Activated CD8-positive, alpha-beta memory T cell treated with anti-CD3 and anti-CD28 coated beads for 1 hour (primary cell): ENCODE results near the gene EHD4.

ENCODE experiments used
- DNase-seq, 2 donors: peaks; one replicate each; pipeline ENCODE4 v3.0.0-alpha.2; 2020; ENCODE audit warnings: low read depth in 1 of 2; ENCODE audit errors: extremely low read depth in 1 of 2

The EHD4 gene

DNA sequence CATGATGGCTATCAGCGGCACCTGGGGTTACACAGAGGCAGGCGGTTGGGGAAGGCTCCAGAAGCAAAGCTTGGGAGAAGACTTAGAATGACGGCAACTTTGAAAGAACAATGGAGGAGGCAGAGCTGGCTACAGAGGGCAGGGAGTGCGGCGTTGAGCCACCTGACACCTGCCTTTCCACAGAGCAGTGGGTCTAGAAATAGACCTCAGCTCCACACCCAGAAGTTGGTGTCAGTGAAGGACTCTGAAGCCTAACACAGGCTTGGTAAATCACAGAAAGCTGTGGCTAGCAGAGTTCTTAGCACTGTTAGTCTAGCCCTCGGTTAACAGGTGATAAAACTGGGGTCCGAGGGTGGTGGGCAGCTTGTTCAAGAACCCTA lies 23.1 kb upstream of the EHD4 start:
- no peak for DNase-seq

DNA sequence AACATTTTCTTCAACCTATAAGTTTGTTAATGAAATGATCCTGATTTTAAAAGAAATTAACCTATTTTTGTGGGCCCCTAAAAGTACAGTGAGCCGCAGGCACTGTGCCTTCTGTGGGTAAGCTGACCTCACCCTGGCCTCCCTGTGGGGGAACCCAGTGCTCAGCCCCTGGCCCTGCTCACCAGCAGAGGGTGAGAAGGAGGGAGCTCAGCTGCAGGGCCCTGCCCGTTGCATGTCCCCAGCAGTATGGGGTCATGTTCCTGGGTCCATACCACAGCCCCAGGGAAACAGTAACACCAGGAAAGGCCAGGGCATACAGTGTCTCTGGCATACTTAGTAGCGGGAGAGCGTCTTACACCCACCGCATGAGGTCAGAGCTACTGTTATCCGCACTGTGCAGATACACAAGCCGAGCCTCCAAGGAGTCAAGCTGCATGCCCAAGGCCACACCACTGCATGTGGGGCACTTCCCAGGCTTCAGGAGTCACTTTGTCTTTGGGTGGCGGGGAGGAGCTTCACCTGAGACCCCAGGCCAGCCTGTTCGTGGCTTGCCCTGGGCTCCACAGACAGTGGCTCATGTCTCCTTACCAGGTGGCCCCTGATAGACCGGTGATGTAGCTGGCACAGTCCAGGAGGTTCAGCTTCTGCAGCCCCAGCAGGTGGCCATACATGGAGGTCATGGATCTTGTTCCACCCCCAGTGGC lies 22.6 kb upstream of the EHD4 start:
- no peak for DNase-seq

DNA sequence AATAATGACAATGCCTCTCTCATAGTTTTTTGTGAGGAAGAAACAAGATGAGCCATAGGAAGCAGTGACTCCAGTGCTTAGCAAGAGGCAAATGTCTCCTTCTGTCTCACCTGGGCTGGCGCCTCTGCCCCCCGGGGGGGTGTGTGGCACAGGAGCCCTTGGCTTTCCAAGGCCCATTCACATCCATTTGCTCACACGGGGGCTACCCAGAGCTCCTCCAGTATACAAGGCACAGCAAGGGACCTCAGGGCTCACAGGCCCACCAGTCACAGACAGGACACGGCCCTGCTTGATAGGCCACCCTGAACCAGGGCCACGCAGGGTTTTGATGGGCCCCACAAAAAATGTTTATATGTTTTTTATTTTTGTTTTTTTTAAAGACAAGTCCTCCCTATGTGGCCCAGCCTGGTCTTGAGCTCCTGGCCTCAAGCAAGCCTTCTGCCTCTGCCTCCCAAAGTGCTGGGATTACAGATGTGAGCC lies 21.9 kb upstream of the EHD4 start:
- no peak for DNase-seq

- DNase-seq = no peak
Measured at GRCh38 chr15:41993472-41994170, 21.3 kb upstream of the EHD4 start.

- DNase-seq = no peak
Measured at GRCh38 chr15:41992803-41993190, 20.4 kb upstream of the EHD4 start.

- DNase-seq = no peak
Measured at GRCh38 chr15:41992151-41992802, 19.9 kb upstream of the EHD4 start.

- no peak for DNase-seq
Measured at GRCh38 chr15:41990691-41991090, 18.3 kb upstream of the EHD4 start.

GRCh38 chr15:41990243-41990605 lies 17.9 kb upstream of the EHD4 start:
- no peak for DNase-seq

- DNase-seq = peak; percentile 39 to 71
Measured at GRCh38 chr15:41989573-41990242, 17.4 kb upstream of the EHD4 start.

GRCh38 chr15:41988896-41989572 lies 16.7 kb upstream of the EHD4 start:
- DNase-seq = no peak

- no peak for DNase-seq
Measured at GRCh38 chr15:41987925-41988275, 15.5 kb upstream of the EHD4 start.

GRCh38 chr15:41987246-41987924 lies 15.0 kb upstream of the EHD4 start:
- DNase-seq = no peak

DNA sequence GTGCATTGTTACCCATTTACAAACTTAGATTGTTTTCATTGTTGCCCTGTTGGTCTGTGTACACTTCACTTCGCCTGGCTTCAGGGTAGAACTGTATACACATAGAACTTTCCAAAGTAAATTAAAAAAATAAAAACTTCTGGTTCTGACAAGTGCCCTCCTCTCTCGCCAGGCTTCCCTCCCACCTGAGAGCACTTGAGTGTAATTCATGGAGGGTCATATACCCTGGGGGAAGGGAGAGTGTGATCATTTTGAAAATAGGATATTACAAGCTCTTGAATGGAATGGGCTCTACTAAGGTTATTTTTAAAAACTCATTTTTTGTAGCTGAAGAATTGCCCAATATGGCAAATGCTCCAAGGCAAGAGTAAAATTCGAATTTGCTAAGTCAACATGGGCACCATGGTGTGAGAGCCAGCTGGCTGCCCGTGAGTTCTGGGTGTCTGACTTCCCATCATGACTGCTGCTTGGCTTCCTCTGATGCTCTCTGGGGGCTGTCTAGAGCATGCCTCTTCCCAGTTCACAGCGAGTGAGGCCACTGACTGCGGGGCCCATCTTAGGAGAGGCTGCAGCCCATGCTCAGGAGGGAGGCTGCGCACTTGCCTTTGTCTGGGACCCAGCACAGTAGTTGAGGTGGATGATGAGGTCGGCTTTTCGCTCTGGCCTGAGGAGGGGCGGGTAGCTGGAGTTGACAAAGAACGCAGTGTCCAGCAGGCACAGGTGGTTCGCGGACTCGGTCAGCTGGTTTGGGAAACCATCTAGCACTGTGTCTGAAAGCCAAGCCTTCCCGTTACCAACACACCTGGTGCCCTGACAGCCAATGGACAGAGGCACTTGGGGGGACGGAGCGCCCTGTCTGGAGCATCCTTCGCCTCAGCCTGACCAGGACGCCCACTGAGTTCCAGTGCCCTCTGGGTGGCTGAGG lies 13.1 kb upstream of the EHD4 start:
- DNase-seq = no peak

- DNase-seq = no peak
Measured at GRCh38 chr15:41984622-41985021, 12.3 kb upstream of the EHD4 start.

DNA sequence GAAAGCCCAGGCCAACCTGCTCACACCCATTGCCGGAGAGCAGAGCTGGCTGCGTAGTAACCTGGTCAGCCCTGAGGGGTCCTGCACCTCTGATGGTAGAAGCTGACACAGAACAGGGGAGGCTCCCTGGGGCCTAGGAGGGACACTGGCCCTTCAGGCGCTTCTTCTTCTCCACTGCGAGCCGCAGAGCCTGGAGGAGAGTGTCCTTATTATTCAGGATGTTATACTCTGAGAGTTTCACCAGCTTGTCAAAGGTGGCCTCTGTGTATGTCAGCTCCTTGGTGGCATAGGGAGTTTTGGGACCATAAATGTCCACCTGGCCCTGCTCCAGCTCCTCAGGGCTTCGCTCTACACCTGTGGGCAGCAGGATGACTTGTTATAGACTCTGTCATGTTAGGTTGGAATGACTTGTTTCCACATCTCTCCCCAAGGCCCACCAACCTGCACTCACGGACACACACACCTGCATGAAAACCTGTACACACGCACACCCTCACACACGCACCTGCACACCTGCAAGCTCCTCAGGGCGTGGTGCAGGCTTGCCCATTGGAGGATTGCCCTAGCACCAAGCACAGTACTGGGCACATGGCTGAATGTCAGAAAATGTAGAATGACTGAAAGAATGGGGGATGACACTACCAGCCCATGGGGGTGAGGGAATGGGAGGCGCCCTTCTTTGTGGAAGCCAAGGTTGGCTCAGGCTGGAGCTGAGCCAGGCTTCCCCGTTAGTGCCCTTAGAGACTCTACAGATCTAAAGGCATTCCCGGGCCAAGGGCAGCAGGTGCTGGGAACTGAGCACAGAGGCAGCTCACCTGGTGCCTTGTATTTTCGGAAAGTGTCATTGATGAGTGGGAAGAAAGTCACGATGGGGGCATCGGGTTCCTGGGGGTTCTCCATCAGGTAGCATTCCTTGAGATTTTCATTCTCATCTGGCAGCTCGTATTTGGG lies 11.5 kb upstream of the EHD4 start:
- DNase-seq = no peak

DNA sequence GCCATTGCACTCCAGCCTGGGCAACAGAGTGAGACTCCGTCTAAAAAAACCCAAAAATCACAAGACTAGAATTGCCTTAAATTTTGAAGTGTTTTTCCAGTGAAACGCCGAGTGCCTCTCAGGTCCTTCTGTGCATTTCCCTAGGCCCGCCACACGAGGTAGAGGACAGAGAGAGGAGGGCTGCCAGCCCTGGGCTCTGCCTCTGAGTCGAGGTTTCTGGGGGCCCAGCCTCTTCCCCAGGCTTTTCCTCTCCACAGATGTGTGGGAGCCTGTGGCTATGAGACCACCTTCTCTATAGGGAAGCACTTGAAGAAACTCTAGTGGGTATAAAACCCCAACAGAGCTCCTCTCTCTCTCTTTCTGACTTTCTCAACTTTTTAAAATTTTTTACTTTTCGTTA lies 10.9 kb upstream of the EHD4 start:
- no peak for DNase-seq

DNA sequence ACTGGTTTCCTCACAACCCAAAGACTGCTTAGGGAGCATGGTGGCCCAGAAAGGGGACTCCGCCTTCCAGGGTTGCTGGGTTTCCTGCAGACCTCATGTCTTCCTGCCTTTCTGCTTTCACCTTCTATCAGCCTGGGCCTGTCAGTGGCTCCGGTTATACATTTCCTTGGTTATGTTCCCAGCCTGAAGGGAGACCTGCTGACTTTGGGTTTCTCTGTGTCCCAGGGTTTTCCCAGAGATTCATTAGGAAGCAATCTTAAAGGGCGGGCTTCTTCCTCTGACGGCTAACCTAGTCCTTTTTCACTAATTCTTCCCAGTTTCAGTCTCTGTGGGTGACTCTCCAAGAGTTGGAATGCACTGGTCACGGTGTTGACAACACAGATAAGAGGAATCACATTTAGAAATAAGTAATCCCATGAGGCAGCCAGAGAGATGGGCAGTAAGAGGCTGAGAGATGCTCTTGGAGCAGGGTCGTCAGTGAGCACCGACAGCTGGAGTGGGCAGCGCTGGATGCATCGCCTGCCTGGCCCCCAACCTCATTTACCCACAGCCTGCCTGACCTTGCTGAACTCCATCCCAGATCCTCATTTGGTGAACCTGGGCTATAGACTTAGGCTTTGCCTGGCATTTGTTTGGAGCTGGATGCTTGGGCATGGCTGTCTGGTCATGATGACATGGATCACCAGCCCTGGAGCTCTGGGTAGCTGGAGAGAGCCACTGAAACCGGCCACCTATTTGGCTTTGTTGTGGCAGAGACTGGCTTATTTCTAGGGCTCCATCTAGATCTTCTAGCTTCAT lies 10.0 kb upstream of the EHD4 start:
- DNase-seq = no peak
